ENCODE results near the gene KIAA0930.

The KIAA0930 gene

GRCh38 chr22:45242778-45243191, 2.1 kb upstream of the KIAA0930 start:
- H3K4me3 ChIP-seq (ENCODE audit: low read depth, low read length) = no peak overlapping the region
- no peak for DNase-seq (ENCODE audit: low read depth, low spot score)
- peak; percentile 23 for TF ChIP-seq CTCF (IDR thresholded peaks at IDR 0.05; ENCODE audit: low read depth, low read length)
- in situ Hi-C loops (cut with HindIII; ENCODE audit: low sequenced_read_pairs) = no loop called here

GRCh38 chr22:45240104-45240809, 437 bp downstream of the KIAA0930 start:
- DNase-seq (ENCODE audit: low read depth, low spot score) = no peak
- TF ChIP-seq CTCF (IDR thresholded peaks at IDR 0.05; ENCODE audit: low read depth, low read length) = no peak
- in situ Hi-C loops (cut with HindIII; ENCODE audit: low sequenced_read_pairs) = no loop called here
- peak overlapping the region; percentile 59 for H3K4me3 ChIP-seq (ENCODE audit: low read depth, low read length)

- peak overlapping the region; percentile 59 for H3K4me3 ChIP-seq (ENCODE audit: low read depth, low read length)
- no peak for TF ChIP-seq CTCF (IDR thresholded peaks at IDR 0.05; ENCODE audit: low read depth, low read length)
- in situ Hi-C loops (cut with HindIII; ENCODE audit: low sequenced_read_pairs) = no loop called here
- DNase-seq (ENCODE audit: low read depth, low spot score) = no peak
Observed at GRCh38 chr22:45239681-45240051, 1.0 kb downstream of the KIAA0930 start.

GRCh38 chr22:45238957-45239680, 1.6 kb downstream of the KIAA0930 start:
- TF ChIP-seq CTCF (IDR thresholded peaks at IDR 0.05; ENCODE audit: low read depth, low read length) = no peak
- in situ Hi-C loops (cut with HindIII; ENCODE audit: low sequenced_read_pairs) = no loop called here
- no peak overlapping the region for H3K4me3 ChIP-seq (ENCODE audit: low read depth, low read length)
- no peak for DNase-seq (ENCODE audit: low read depth, low spot score)

GRCh38 chr22:45238076-45238956, 2.4 kb downstream of the KIAA0930 start:
- H3K4me3 ChIP-seq (ENCODE audit: low read depth, low read length) = no peak overlapping the region
- no peak for DNase-seq (ENCODE audit: low read depth, low spot score)
- in situ Hi-C loops (cut with HindIII; ENCODE audit: low sequenced_read_pairs) = no loop called here
- no peak for TF ChIP-seq CTCF (IDR thresholded peaks at IDR 0.05; ENCODE audit: low read depth, low read length)

Measured in astrocyte of the spinal cord (primary cell).